Parathyroid adenoma (tissue), 2 donors: ENCODE results near the gene GPR32.

Experiments
- H2AFZ ChIP-seq: fragments of 300-600 bp; sonication (generic); one replicate; pipeline ENCODE4 v1.7.0; 2017; ENCODE audit warnings: antibody characterized with exemption, mild to moderate bottlenecking
- H3K27ac ChIP-seq: fragments of 300-600 bp; sonication (generic); one replicate; pipeline ENCODE4 v1.7.0; 2017
- H3K27me3 ChIP-seq: fragments of 300-600 bp; sonication (generic); one replicate; pipeline ENCODE4 v1.7.0; 2017; ENCODE audit warnings: low read length; ENCODE audit not compliant: control insufficient read depth, insufficient read depth
- H3K36me3 ChIP-seq: fragments of 300-600 bp; sonication (generic); one replicate; pipeline ENCODE4 v1.7.0; 2017; ENCODE audit warnings: low read length; ENCODE audit not compliant: control insufficient read depth, insufficient read depth
- H3K4me1 ChIP-seq: fragments of 300-600 bp; sonication (generic); one replicate; pipeline ENCODE4 v1.7.0; 2017; ENCODE audit warnings: control low read depth
- H3K4me2 ChIP-seq: fragments of 300-600 bp; sonication (generic); one replicate; pipeline ENCODE4 v1.7.0; 2017; ENCODE audit warnings: low read length
- H3K4me3 ChIP-seq: fragments of 300-600 bp; sonication (generic); one replicate; pipeline ENCODE4 v1.7.0; 2017; ENCODE audit warnings: low read depth, low read length
- H3K79me2 ChIP-seq: fragments of 300-600 bp; sonication (generic); one replicate; pipeline ENCODE4 v1.7.0; 2017; ENCODE audit warnings: control low read depth
- H3K9ac ChIP-seq: fragments of 300-600 bp; sonication (generic); one replicate; pipeline ENCODE4 v1.7.0; 2017; ENCODE audit warnings: mild to moderate bottlenecking
- H3K9me3 ChIP-seq: fragments of 300-600 bp; sonication (generic); one replicate; pipeline ENCODE4 v1.7.0; 2017; ENCODE audit warnings: low read length; ENCODE audit not compliant: control insufficient read depth
- CTCF ChIP-seq: fragments of 300-600 bp; sonication (generic); IDR thresholded peaks from one replicate; pipeline ENCODE4 v1.7.0; 2017; ENCODE audit warnings: antibody characterized with exemption, mild to moderate bottlenecking
- donor health status: primary hyperparathyroidism.

Gene GPR32

GRCh38 chr19:50794074-50794875 is 24.0 kb downstream of the GPR32 start:
- no peaks in the 10 kb centered on the region for H3K9me3 ChIP-seq
- H3K27me3 ChIP-seq = no peaks in the 10 kb centered on the region
- no peaks in the 10 kb centered on the region for H3K79me2 ChIP-seq
- H3K4me3 ChIP-seq = no peak overlapping the region
- H3K9ac ChIP-seq = no peak overlapping the region
- TF ChIP-seq CTCF = peak; percentile 13
- H3K27ac ChIP-seq = no peak overlapping the region
- H3K4me2 ChIP-seq = no peak overlapping the region
- H3K36me3 ChIP-seq = no peaks in the 10 kb centered on the region
- H2AFZ ChIP-seq = peak overlapping the region; percentile 19
- no peaks in the 10 kb centered on the region for H3K4me1 ChIP-seq

GRCh38 chr19:50794876-50795663 is 24.8 kb downstream of the GPR32 start:
- H3K79me2 ChIP-seq = no peaks in the 10 kb centered on the region
- H3K9ac ChIP-seq = no peak overlapping the region
- no peak overlapping the region for H2AFZ ChIP-seq
- no peaks in the 10 kb centered on the region for H3K36me3 ChIP-seq
- no peak overlapping the region for H3K27ac ChIP-seq
- H3K4me3 ChIP-seq = no peak overlapping the region
- no peaks in the 10 kb centered on the region for H3K9me3 ChIP-seq
- no peaks in the 10 kb centered on the region for H3K4me1 ChIP-seq
- H3K27me3 ChIP-seq = no peaks in the 10 kb centered on the region
- TF ChIP-seq CTCF = no peak
- H3K4me2 ChIP-seq = no peak overlapping the region

- Histone ChIP-seq H3K36me3 (no peaks in the 10 kb centered on the region), H3K4me3 (no peak overlapping the region), H3K79me2 (no peaks in the 10 kb centered on the region), H3K9me3 (no peaks in the 10 kb centered on the region), H3K27ac (no peak overlapping the region), H3K9ac (no peak overlapping the region), H3K27me3 (no peaks in the 10 kb centered on the region), H2AFZ (no peak overlapping the region), H3K4me2 (no peak overlapping the region), H3K4me1 (no peaks in the 10 kb centered on the region)
- TF ChIP-seq CTCF = no peak
Observed at GRCh38 chr19:50795664-50796073, 25.4 kb downstream of the GPR32 start.

GRCh38 chr19:50796128-50796633 is 25.9 kb downstream of the GPR32 start:
- no peak for TF ChIP-seq CTCF
- Histone ChIP-seq H3K36me3 (no peaks in the 10 kb centered on the region), H3K9ac (no peak overlapping the region), H3K4me3 (no peak overlapping the region), H3K4me1 (no peaks in the 10 kb centered on the region), H2AFZ (no peak overlapping the region), H3K27ac (no peak overlapping the region), H3K9me3 (no peaks in the 10 kb centered on the region), H3K4me2 (no peak overlapping the region), H3K27me3 (no peaks in the 10 kb centered on the region), H3K79me2 (no peaks in the 10 kb centered on the region)
